GM23248 (cell line): ENCODE measurements around the gene KANK3. TPM values are rescaled to one million over a fixed set of nuclear protein-coding genes. Genes with fewer than 3 reads are reported as not detected.
"Not testable (repeated sequence)": the region's sequence is repeated elsewhere in the genome, so short reads cannot be mapped to it uniquely, and the experiment has no call there.

Source experiments
- DNase-seq: peaks from one replicate; pipeline ENCODE4 v3.0.0-alpha.2; 2015
- H2AFZ ChIP-seq: fragments of 200-600 bp; sonication (generic); 2 replicates; pipeline ENCODE4 v1.6.1; 2016; ENCODE audit warnings: antibody characterized with exemption
- H3F3A ChIP-seq: fragments of 200-600 bp; sonication (generic); 2 replicates; pipeline ENCODE4 v1.6.1; 2016; ENCODE audit warnings: mild to moderate bottlenecking, antibody characterized with exemption, mixed run types; ENCODE audit not compliant: insufficient read depth
- H3K27ac ChIP-seq: fragments of 200-600 bp; sonication (generic); 2 replicates; pipeline ENCODE4 v1.5.1; 2016; ENCODE audit warnings: mild to moderate bottlenecking
- H3K27me3 ChIP-seq: fragments of 200-600 bp; sonication (generic); replicated peaks from 2 replicates; pipeline ENCODE4 v1.6.1; 2016; ENCODE audit warnings: mild to moderate bottlenecking; ENCODE audit not compliant: insufficient read depth
- H3K36me3 ChIP-seq: fragments of 200-600 bp; sonication (generic); 2 replicates; pipeline ENCODE4 v1.6.1; 2016; ENCODE audit warnings: low read depth, mild to moderate bottlenecking
- H3K4me1 ChIP-seq: fragments of 200-600 bp; sonication (generic); 2 replicates; pipeline ENCODE4 v1.6.1; 2016; ENCODE audit warnings: mild to moderate bottlenecking; ENCODE audit not compliant: insufficient read depth
- H3K4me2 ChIP-seq: fragments of 200-600 bp; sonication (generic); one replicate; pipeline ENCODE4 v1.6.1; 2016; ENCODE audit warnings: mild to moderate bottlenecking; ENCODE audit not compliant: unreplicated experiment
- H3K4me3 ChIP-seq: fragments of 200-600 bp; sonication (generic); 2 replicates; pipeline ENCODE4 v1.5.1; 2016; ENCODE audit warnings: mild to moderate bottlenecking
- H3K79me2 ChIP-seq: fragments of 200-600 bp; sonication (generic); 2 replicates; pipeline ENCODE4 v1.6.1; 2016; ENCODE audit warnings: mild to moderate bottlenecking; ENCODE audit not compliant: insufficient read depth
- H3K9ac ChIP-seq: fragments of 200-600 bp; sonication (generic); 2 replicates; pipeline ENCODE4 v1.6.1; 2016; ENCODE audit warnings: mild to moderate bottlenecking
- H3K9me2 ChIP-seq: fragments of 200-600 bp; sonication (generic); 2 replicates; pipeline ENCODE4 v1.6.1; 2016; ENCODE audit warnings: mixed run types, mild to moderate bottlenecking, moderate library complexity; ENCODE audit not compliant: insufficient read depth
- H3K9me3 ChIP-seq: fragments of 200-600 bp; sonication (generic); one replicate; pipeline ENCODE4 v1.6.1; 2017; ENCODE audit warnings: low read depth
- H4K20me1 ChIP-seq: fragments of 200-600 bp; sonication (generic); 2 replicates; pipeline ENCODE4 v1.6.0; 2016; ENCODE audit not compliant: insufficient read depth
- EZH2 ChIP-seq: fragments of 200-600 bp; sonication (generic); IDR thresholded peaks from 2 replicates; pipeline ENCODE4 v1.6.1; 2018; ENCODE audit warnings: antibody characterized with exemption, mild to moderate bottlenecking; ENCODE audit not compliant: insufficient read depth, poor library complexity, severe bottlenecking
- EZH2phosphoT487 ChIP-seq: fragments of 200-600 bp; sonication (generic); IDR thresholded peaks from 2 replicates; pipeline ENCODE4 v1.6.1; 2018; ENCODE audit warnings: antibody characterized with exemption, moderate library complexity, mild to moderate bottlenecking, low read depth; ENCODE audit not compliant: insufficient read depth
- WGBS, 2 experiments: methylation state at CpG; one replicate each; pipeline ENCODE4 v1.1.6; 2015 to 2017; ENCODE audit warnings: low lambda C conversion rate in 2 of 2, low coverage in 1 of 2; ENCODE audit errors: missing lambda C conversion rate in 2 of 2; 5-methylcytosine and 5-hydroxymethylcytosine counted together
- in situ Hi-C: fragments of 300-500 bp; cut with MboI; formaldehyde crosslinking; loops from 2 replicates; pipeline ENCODE4 v1.15.0; 2020
- polyA plus RNA-seq: library from polyadenylated mRNA; unstranded; fragments of >200 nt; fragmentation: Nextera tagmentation; extraction: Ambion mirVana; gene quantifications from 2 replicates; pipeline ENCODE4 v1.2.1, GENCODE V29; 2016
- total RNA-seq: library from RNA; depleted of rRNA; stranded (reverse); fragments of >200 nt; shearing (Covaris generic); gene quantifications from 2 replicates; pipeline ENCODE4 v1.2.3, GENCODE V29; 2014

KANK3 gene
- total and polyA plus RNA-seq, 2 experiments from 2014 or later, result 0.11 TPM; not detected in 1

DNA sequence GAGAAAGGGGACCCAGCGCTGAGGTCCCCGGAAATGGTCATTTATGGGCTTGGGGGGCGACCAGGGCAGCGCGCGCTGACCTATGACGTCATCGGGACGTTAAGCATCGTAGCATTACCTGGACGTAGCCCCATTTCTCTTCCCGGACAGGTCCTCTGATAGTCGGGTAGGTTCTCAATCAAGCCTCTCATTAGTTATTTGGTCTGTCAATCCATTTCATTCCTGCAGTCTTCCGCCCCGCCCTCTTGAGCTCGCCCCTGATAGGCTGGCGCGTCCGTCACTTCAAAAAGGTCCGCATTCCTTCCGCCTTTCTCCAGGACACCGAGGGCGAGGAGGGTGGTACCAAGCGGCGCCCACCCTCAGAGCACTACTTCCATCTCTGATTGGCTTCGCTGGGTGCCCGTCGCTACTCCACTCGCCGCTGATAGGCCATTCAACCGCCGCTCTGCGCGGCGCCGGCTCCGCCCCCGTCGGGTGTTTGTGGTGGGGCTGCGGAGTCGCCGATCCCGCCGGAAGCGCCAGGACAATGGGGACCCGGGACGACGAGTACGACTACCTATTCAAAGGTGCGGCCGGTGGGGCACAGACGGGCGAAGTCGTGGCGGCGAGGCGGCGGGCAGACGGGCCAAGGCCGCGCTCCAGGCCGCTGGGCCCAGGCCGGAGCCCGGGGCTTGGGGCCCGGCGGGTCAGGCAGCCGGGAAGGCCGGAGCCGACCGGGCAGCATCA is 47.0 kb upstream of the KANK3 start, which contains the start of gene RAB11B:
Gene RAB11B, plus strand, starts transcription at position 470 of the 726 bp plus-strand sequence. Its CDS starts 57 bp downstream, at position 527.
- TF ChIP-seq EZH2, result no peak
- TF ChIP-seq EZH2phosphoT487, result no peak
- WGBS, 2 experiments, result 1 to 2% methylated on average over 64 to 67 of the region's 70 CpGs
- peaks cover 20% of the 10 kb centered on the region for H3F3A ChIP-seq
- peak within 1 kb of the TSS; percentile 94 for H3K27ac ChIP-seq
- in situ Hi-C loops, result no loop called here
- no peaks in the 10 kb centered on the region for H3K9me3 ChIP-seq
- no peaks in the 10 kb centered on the region for H3K27me3 ChIP-seq
- peak; percentile 100 for DNase-seq
- peaks cover 36% of the 10 kb centered on the region for H3K4me1 ChIP-seq
- H3K79me2 ChIP-seq, result peaks cover 48% of the 10 kb centered on the region
- H3K36me3 ChIP-seq, result no peaks in the 10 kb centered on the region
- peak within 1 kb of the TSS; percentile 74 for H3K4me2 ChIP-seq
- H3K9ac ChIP-seq, result peak within 1 kb of the TSS; percentile 98
- H2AFZ ChIP-seq, result peak within 1 kb of the TSS; percentile 95
- H4K20me1 ChIP-seq, result no peaks in the 10 kb centered on the region; the same call in 1 of the 2 replicates
- H3K9me2 ChIP-seq, result no peaks in the 10 kb centered on the region
- H3K4me3 ChIP-seq, result peak within 1 kb of the TSS; percentile 91

GRCh38 chr19:8388612-8388958 is 45.5 kb upstream of the KANK3 start:
- Histone ChIP-seq H3K4me2 (no peak overlapping the region), H3K4me3 (no peak overlapping the region), H3K9me2 (no peaks in the 10 kb centered on the region), H3K4me1 (peaks cover 25% of the 10 kb centered on the region), H3K79me2 (peaks cover 34% of the 10 kb centered on the region), H3F3A (peaks cover 10% of the 10 kb centered on the region; the same call in 1 of the 2 replicates), H3K36me3 (no peaks in the 10 kb centered on the region; the same call in 1 of the 2 replicates), H4K20me1 (no peaks in the 10 kb centered on the region; the same call in 1 of the 2 replicates), H3K9me3 (no peaks in the 10 kb centered on the region), H3K9ac (no peak overlapping the region), H3K27me3 (no peaks in the 10 kb centered on the region), H2AFZ (no peak overlapping the region), H3K27ac (no peak overlapping the region)
- DNase-seq, result no peak
- 51% methylated on average over 2 of the region's 2 CpGs for WGBS, 2 experiments
- in situ Hi-C loops, result no loop called here
- TF ChIP-seq EZH2, result no peak
- TF ChIP-seq EZH2phosphoT487, result no peak

DNA sequence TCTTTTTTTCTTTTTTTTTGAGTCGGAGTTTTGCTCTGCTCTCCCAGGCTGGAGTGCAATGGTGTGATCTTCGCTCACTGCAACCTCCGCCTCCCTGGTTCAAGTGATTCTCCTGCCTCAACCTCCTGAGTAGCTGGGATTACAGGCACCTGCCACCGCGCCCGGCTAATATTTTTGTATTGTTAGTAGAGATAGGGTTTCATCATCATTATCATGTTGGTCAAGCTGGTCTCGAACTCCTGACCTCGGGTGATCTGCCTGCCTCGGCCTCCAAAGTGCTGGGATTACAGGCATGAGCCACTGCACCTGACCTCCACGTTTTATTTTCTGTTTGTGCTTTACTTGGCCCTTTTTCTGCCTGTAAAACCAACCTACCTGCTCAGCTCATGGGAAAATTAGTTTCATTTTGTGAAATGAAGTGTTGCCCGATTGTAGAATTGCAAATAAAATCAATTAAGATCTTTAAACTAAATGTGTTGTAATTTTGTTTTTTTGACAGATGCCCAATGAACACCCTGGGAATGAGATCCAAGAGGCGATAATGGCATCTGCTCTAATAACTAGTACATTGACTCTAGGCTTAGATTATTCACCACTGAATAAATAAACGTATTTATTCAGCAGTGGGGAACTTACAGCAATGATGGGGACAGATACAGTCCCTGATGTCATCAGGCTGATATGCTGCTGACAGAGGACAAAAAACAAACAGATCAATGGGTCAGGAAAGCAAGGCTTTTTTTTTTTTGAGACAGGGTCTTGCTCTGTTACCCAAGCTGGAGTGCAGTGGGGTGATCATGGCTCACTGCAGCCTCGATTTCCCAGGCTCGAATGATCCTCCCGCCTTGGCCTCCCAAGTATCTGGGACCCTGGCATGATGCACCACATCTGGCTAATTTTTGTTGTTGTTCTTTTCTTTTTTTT is 44.9 kb upstream of the KANK3 start:
- in situ Hi-C loops, result no loop called here
- no peaks in the 10 kb centered on the region for H3K9me2 ChIP-seq
- DNase-seq, result no peak
- H3K27ac ChIP-seq, result no peak overlapping the region
- peaks cover 10% of the 10 kb centered on the region; the same call in 1 of the 2 replicates for H3F3A ChIP-seq
- no peak overlapping the region for H3K4me3 ChIP-seq
- WGBS, 2 experiments, result 77 to 80% methylated on average over 16 of the region's 16 CpGs
- TF ChIP-seq EZH2phosphoT487, result no peak
- TF ChIP-seq EZH2, result no peak
- no peaks in the 10 kb centered on the region for H3K9me3 ChIP-seq
- H3K9ac ChIP-seq, result no peak overlapping the region
- H3K79me2 ChIP-seq, result peaks cover 28% of the 10 kb centered on the region
- peaks cover 25% of the 10 kb centered on the region for H3K4me1 ChIP-seq
- H3K36me3 ChIP-seq, result no peaks in the 10 kb centered on the region; the same call in 1 of the 2 replicates
- H4K20me1 ChIP-seq, result no peaks in the 10 kb centered on the region; the same call in 1 of the 2 replicates
- no peak overlapping the region for H2AFZ ChIP-seq
- H3K4me2 ChIP-seq, result no peak overlapping the region
- H3K27me3 ChIP-seq, result no peaks in the 10 kb centered on the region

DNA sequence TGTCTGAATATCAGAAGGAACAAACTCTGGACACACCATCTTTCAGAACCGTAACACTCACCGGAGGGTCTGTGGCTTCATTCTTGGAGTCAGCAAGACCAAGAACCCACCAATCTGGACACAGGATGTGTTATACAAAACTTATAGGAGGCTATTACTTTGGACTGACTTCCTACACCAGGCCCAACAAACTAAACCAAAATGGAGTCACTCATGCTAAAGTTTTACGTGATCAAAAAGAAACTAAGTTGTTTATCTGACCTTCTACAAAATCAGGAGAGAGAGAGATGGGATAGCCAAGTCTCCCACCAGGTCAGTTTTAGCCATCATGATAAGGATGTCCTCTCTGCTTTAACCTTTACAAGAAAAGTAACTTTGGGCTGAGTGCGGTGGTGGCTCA is 43.9 kb upstream of the KANK3 start:
- TF ChIP-seq EZH2 (no peak), EZH2phosphoT487 (no peak)
- H3K27ac ChIP-seq, result no peak overlapping the region
- H3K9me3 ChIP-seq, result no peaks in the 10 kb centered on the region
- 75 to 76% methylated on average over 4 of the region's 4 CpGs for WGBS, 2 experiments
- H3K27me3 ChIP-seq, result no peaks in the 10 kb centered on the region
- peaks cover 18% of the 10 kb centered on the region for H3K79me2 ChIP-seq
- H4K20me1 ChIP-seq, result no peaks in the 10 kb centered on the region; the same call in 1 of the 2 replicates
- no peak for DNase-seq
- H2AFZ ChIP-seq, result no peak overlapping the region
- peaks cover 10% of the 10 kb centered on the region; the same call in 1 of the 2 replicates for H3F3A ChIP-seq
- H3K4me2 ChIP-seq, result no peak overlapping the region
- no peaks in the 10 kb centered on the region; the same call in 1 of the 2 replicates for H3K36me3 ChIP-seq
- H3K9me2 ChIP-seq, result no peaks in the 10 kb centered on the region
- H3K4me1 ChIP-seq, result peaks cover 20% of the 10 kb centered on the region
- in situ Hi-C loops, result no loop called here
- no peak overlapping the region for H3K9ac ChIP-seq
- no peak overlapping the region for H3K4me3 ChIP-seq

DNA sequence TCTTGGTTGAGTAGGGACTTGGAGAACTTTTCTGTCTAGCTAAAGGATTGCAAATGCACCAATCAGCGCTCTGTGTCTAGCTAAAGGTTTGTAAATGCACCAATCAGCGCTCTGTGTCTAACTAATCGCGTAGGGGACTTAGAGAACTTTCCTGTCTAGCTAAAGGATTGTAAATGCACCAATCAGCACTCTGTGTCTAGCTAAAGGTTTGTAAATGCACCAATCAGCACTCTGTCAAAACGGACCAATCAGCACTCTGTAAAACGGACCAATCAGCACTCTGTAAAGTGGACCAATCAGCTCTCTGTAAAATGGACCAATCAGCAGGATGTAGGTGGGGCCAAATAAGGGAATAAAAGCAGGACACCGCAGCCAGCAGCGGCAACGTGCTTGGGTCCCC is 43.4 kb upstream of the KANK3 start:
- H2AFZ ChIP-seq, DNase-seq, H3K9ac ChIP-seq, H3K27me3 ChIP-seq, H4K20me1 ChIP-seq, H3K27ac ChIP-seq, H3F3A ChIP-seq, H3K4me3 ChIP-seq, H3K9me3 ChIP-seq, H3K36me3 ChIP-seq, H3K9me2 ChIP-seq, H3K4me2 ChIP-seq, in situ Hi-C loops: not testable (repeated sequence)
- Histone ChIP-seq H3K4me1 (peaks cover 14% of the 10 kb centered on the region; the same call in 1 of the 2 replicates), H3K79me2 (peaks cover 12% of the 10 kb centered on the region)
- 89% methylated on average over 9 of the region's 9 CpGs for WGBS, 2 experiments

DNA sequence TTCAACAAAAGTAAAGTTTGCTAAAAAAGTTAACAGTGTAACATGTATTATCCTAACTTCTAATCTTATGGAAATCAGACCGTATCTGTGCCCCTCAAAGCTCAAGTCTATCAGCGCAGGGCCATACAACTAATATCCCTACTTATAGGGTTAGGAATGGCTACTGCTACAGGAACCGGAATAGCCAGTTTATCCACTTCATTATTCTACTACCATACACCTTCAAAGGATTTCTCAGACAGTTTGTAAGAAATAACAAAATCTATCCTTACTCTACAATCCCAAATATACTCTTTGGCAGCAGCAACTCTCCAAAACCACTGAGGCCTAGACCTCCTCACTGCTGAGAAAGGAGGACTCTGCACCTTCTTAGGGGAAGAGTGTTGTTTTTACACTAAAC is 42.5 kb upstream of the KANK3 start:
- in situ Hi-C loops, DNase-seq, H3K9me2 ChIP-seq, H3K27ac ChIP-seq, H3K36me3 ChIP-seq, H3F3A ChIP-seq, H3K4me2 ChIP-seq, H2AFZ ChIP-seq, H3K27me3 ChIP-seq, H3K9ac ChIP-seq, H3K79me2 ChIP-seq, H4K20me1 ChIP-seq, H3K9me3 ChIP-seq, H3K4me1 ChIP-seq, H3K4me3 ChIP-seq: not testable (repeated sequence)
- WGBS, 2 experiments, result 79 to 83% methylated on average over 3 of the region's 3 CpGs
